Sigmoid colon (tissue), 4 donors: ENCODE results near the gene CPNE9.

Experiments
- EP300 ChIP-seq, 4 donors: sonication (generic); formaldehyde crosslinking; IDR thresholded peaks; one replicate each; pipeline ENCODE4 v1.6.1; 2017; ENCODE audit warnings: antibody characterized with exemption in 4 of 4
- POLR2A ChIP-seq, 2 donors: fragments of 450-650 bp; IDR thresholded peaks; one replicate each; pipeline ENCODE4 v1.6.1; 2016; ENCODE audit warnings: antibody characterized with exemption in 2 of 2, mild to moderate bottlenecking in 2 of 2, moderate library complexity in 2 of 2
- POLR2AphosphoS5 ChIP-seq, 4 donors: sonication (generic); formaldehyde crosslinking; IDR thresholded peaks; one replicate each; pipeline ENCODE4 v1.6.1; 2017; ENCODE audit warnings: antibody characterized with exemption in 4 of 4
- TF ChIP-seq, protein P1 (sequence below), 4 experiments: fragments of 450-650 bp in 3 of 4; fragments of 200-600 bp in 1 of 4; IDR thresholded peaks; one replicate each; pipeline ENCODE4 v1.5.1; 2016 to 2019; ENCODE audit warnings: antibody characterized with exemption in 4 of 4, mild to moderate bottlenecking in 3 of 4, moderate library complexity in 2 of 4

DNA sequence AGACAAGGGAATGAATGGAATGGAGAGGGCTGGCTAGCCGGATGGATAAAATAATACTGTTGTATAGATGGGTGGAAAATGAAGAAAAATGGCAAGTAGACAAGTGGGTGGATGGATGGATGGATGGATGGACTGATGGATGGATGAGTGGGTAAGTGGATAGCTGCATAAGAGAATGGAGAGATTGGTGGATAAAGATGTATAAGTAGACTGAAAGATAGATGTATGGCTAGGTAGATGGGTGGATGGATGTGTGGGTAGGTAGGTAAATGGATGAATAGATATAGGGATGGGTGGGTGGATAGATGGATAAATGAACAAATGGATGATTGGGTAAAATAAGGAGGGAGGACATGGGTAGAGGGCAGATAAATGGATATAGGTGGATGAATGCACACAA lies 13.9 kb downstream of the CPNE9 start:
- TF ChIP-seq, protein P1, sequence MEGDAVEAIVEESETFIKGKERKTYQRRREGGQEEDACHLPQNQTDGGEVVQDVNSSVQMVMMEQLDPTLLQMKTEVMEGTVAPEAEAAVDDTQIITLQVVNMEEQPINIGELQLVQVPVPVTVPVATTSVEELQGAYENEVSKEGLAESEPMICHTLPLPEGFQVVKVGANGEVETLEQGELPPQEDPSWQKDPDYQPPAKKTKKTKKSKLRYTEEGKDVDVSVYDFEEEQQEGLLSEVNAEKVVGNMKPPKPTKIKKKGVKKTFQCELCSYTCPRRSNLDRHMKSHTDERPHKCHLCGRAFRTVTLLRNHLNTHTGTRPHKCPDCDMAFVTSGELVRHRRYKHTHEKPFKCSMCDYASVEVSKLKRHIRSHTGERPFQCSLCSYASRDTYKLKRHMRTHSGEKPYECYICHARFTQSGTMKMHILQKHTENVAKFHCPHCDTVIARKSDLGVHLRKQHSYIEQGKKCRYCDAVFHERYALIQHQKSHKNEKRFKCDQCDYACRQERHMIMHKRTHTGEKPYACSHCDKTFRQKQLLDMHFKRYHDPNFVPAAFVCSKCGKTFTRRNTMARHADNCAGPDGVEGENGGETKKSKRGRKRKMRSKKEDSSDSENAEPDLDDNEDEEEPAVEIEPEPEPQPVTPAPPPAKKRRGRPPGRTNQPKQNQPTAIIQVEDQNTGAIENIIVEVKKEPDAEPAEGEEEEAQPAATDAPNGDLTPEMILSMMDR (IDR thresholded peaks at IDR 0.05) = no peak
- TF ChIP-seq POLR2A (IDR thresholded peaks at IDR 0.05) = no peak
- no peak for TF ChIP-seq POLR2AphosphoS5 (IDR thresholded peaks at IDR 0.05)
- TF ChIP-seq EP300 (IDR thresholded peaks at IDR 0.05) = no peak
